Liver (tissue), 9 donors: ENCODE data around the gene MYO18A. TPM values are rescaled to one million over a fixed set of nuclear protein-coding genes. Genes with fewer than 3 reads are reported as not detected.

Source experiments
- DNase-seq: peaks from one replicate; pipeline ENCODE4 v3.0.0-alpha.2; 2017; ENCODE audit warnings: low spot score
- H3K27ac ChIP-seq, 2 donors: one replicate each; pipeline ENCODE4 v1.7.0; 2013; ENCODE audit warnings: inconsistent platforms in 2 of 2, low read length in 2 of 2, control low read depth in 1 of 2, low read depth in 1 of 2, mild to moderate bottlenecking in 1 of 2
- H3K27me3 ChIP-seq, 4 donors: one replicate each; pipeline versions ENCODE4 v1.6.1 to v1.7.0; 2013; ENCODE audit warnings: low read length in 3 of 4, inconsistent platforms in 1 of 4, mild to moderate bottlenecking in 1 of 4, moderate library complexity in 1 of 4; ENCODE audit not compliant: control insufficient read depth in 4 of 4, insufficient read depth in 4 of 4
- H3K36me3 ChIP-seq, 4 donors: one replicate each; pipeline versions ENCODE4 v1.6.1 to v1.7.0; 2013; ENCODE audit warnings: low read length in 3 of 4, mild to moderate bottlenecking in 3 of 4, low read depth in 1 of 4, moderate library complexity in 1 of 4; ENCODE audit not compliant: control insufficient read depth in 4 of 4, insufficient read depth in 3 of 4
- H3K4me1 ChIP-seq, 4 donors: one replicate each; pipeline versions ENCODE4 v1.6.1 to v1.7.0; 2013; ENCODE audit warnings: low read length in 3 of 4, mild to moderate bottlenecking in 3 of 4, moderate library complexity in 1 of 4; ENCODE audit not compliant: control insufficient read depth in 4 of 4, insufficient read depth in 4 of 4
- H3K4me3 ChIP-seq, 3 donors: one replicate each; pipeline versions ENCODE4 v1.6.1 to v1.7.0; 2013; ENCODE audit warnings: low read length in 3 of 3, control low read depth in 1 of 3, low read depth in 1 of 3, mild to moderate bottlenecking in 1 of 3
- H3K9ac ChIP-seq, 2 donors: one replicate each; pipeline ENCODE4 v1.7.0; 2013; ENCODE audit warnings: low read length in 2 of 2, mild to moderate bottlenecking in 2 of 2, moderate library complexity in 2 of 2, control low read depth in 1 of 2, low read depth in 1 of 2
- H3K9me3 ChIP-seq, 4 donors: one replicate each; pipeline versions ENCODE4 v1.6.1 to v1.7.0; 2013; ENCODE audit warnings: low read length in 3 of 4; ENCODE audit not compliant: control insufficient read depth in 4 of 4
- ATF3 ChIP-seq: IDR thresholded peaks from 2 replicates; pipeline ENCODE4 v1.6.1; 2016; ENCODE audit warnings: antibody characterized with exemption
- CTCF ChIP-seq: fragments of 150-350 bp; IDR thresholded peaks from 2 replicates; pipeline ENCODE4 v1.5.1; 2017; ENCODE audit warnings: improper control_type of control experiment, low read depth, low read length; ENCODE audit not compliant: missing input control
- FOXA1 ChIP-seq: IDR thresholded peaks from 2 replicates; pipeline ENCODE4 v1.6.1; 2016; ENCODE audit warnings: antibody characterized with exemption
- GABPA ChIP-seq, 2 donors: IDR thresholded peaks in 1 of 2; conservative IDR thresholded peaks in 1 of 2; 2 replicates each; pipeline ENCODE4 v1.6.1; 2016; ENCODE audit warnings: antibody characterized with exemption in 2 of 2, mild to moderate bottlenecking in 1 of 2, moderate library complexity in 1 of 2
- JUND ChIP-seq, 2 donors: IDR thresholded peaks; 2 replicates each; pipeline ENCODE4 v1.6.1; 2016; ENCODE audit warnings: antibody characterized with exemption in 2 of 2
- MAX ChIP-seq: IDR thresholded peaks from 2 replicates; pipeline ENCODE4 v1.6.1; 2016; ENCODE audit warnings: antibody characterized with exemption
- NR2F2 ChIP-seq: IDR thresholded peaks from 2 replicates; pipeline ENCODE4 v1.6.1; 2016; ENCODE audit warnings: antibody characterized with exemption
- RAD21 ChIP-seq, 2 donors: IDR thresholded peaks; 2 replicates each; pipeline ENCODE4 v1.6.1; 2016; ENCODE audit warnings: antibody characterized with exemption in 2 of 2, mild to moderate bottlenecking in 2 of 2
- RXRA ChIP-seq, 2 donors: IDR thresholded peaks; 2 replicates each; pipeline ENCODE4 v1.6.1; 2017 to 2018; ENCODE audit warnings: antibody characterized with exemption in 2 of 2, mild to moderate bottlenecking in 1 of 2
- SP1 ChIP-seq: IDR thresholded peaks from 2 replicates; pipeline ENCODE4 v1.6.1; 2018; ENCODE audit warnings: antibody characterized with exemption, mild to moderate bottlenecking
- YY1 ChIP-seq: IDR thresholded peaks from 2 replicates; pipeline ENCODE4 v1.6.1; 2016; ENCODE audit warnings: antibody characterized with exemption, mild to moderate bottlenecking
- ZBTB33 ChIP-seq: IDR thresholded peaks from 2 replicates; pipeline ENCODE4 v1.6.1; 2016; ENCODE audit warnings: antibody characterized with exemption
- WGBS: extraction: QIAGEN DNeasy Blood & Tissue Kit; methylation state at CpG from one replicate; pipeline ENCODE4 v1.1.7; 2013; 5-methylcytosine and 5-hydroxymethylcytosine counted together
- polyA plus RNA-seq, 2 donors: library from polyadenylated mRNA; stranded (reverse) in 1 of 2; unstranded in 1 of 2; fragments of 200-250 nt in 1 of 2; fragments of >200 nt in 1 of 2; fragmentation: Nextera tagmentation in 1 of 2; extraction: Ambion mirVana in 1 of 2; gene quantifications; one replicate each; pipeline versions ENCODE4 v1.2.1 to v1.2.3, GENCODE V29; 2013 to 2015
- total RNA-seq, 2 donors: library from RNA; depleted of rRNA; stranded (reverse); fragments of >200 nt; gene quantifications; one replicate each; pipeline ENCODE4 v1.2.3, GENCODE V29; 2014
- donor health status: healthy.
- donor health status: healthy.
- donor health status: healthy.
- donor health status: healthy.
- donor health status: healthy.

MYO18A gene
- total and polyA plus RNA-seq, 4 donors = 26.3 to 81.6 (median 37.3) TPM

DNA sequence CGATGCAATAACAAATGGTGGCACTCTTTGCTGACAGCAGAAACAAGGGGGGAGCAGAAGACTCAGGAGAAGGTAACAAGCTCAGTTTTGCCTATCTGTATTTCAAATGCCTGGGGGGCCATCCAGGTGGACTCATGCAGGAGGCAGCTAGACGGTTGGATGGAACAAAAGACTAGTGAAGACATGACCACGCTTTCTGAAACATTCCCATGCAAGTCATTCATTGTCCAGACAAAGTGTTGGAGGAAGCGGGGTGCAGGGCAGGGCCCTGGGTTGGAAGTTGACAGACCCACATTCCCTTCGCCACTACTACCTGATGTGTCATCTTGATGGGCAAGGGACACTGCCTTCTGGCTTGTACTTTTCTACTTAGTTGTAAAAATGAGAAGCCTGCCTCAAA, 36.7 kb upstream of the MYO18A start:
- H3K27me3 ChIP-seq = no peaks in the 10 kb centered on the region
- 95% methylated on average over 5 of the region's 5 CpGs for WGBS
- H3K9me3 ChIP-seq = no peaks in the 10 kb centered on the region
- no peak for DNase-seq
- no peak overlapping the region for H3K27ac ChIP-seq
- H3K4me1 ChIP-seq = peaks cover 0 to 8% (median 7%) of the 10 kb centered on the region in 4 donors
- TF ChIP-seq FOXA1 (no peak), JUND (IDR thresholded peaks at IDR 0.05) (no peak), NR2F2 (no peak), ATF3 (no peak)
- no peak overlapping the region for H3K9ac ChIP-seq
- H3K4me3 ChIP-seq = no peak overlapping the region
- H3K36me3 ChIP-seq = no peaks in the 10 kb centered on the region

GRCh38 chr17:29216181-29216580, 36.0 kb upstream of the MYO18A start:
- TF ChIP-seq SP1 = no peak
- TF ChIP-seq CTCF = no peak
- no peak for TF ChIP-seq YY1
- peaks cover 0 to 8% (median 7%) of the 10 kb centered on the region in 4 donors for H3K4me1 ChIP-seq
- WGBS = 77% methylated on average over 6 of the region's 6 CpGs
- H3K9me3 ChIP-seq = no peaks in the 10 kb centered on the region
- DNase-seq = no peak
- H3K9ac ChIP-seq = no peak overlapping the region
- H3K27me3 ChIP-seq = no peaks in the 10 kb centered on the region
- H3K4me3 ChIP-seq = no peak overlapping the region
- H3K27ac ChIP-seq = no peak overlapping the region
- no peaks in the 10 kb centered on the region for H3K36me3 ChIP-seq

- no peak for DNase-seq
- no peak overlapping the region for H3K27ac ChIP-seq
- no peak overlapping the region for H3K4me3 ChIP-seq
These were observed 35.5 kb upstream of the MYO18A start for GRCh38 chr17:29215717-29216116.

More at GRCh38 chr17:29215717-29216116, 35.5 kb upstream of the MYO18A start:
- no peak overlapping the region for H3K9ac ChIP-seq
- TF ChIP-seq SP1 (no peak), FOXA1 (no peak), JUND (IDR thresholded peaks at IDR 0.05) (no peak), MAX (no peak), YY1 (no peak), ZBTB33 (no peak), ATF3 (no peak), NR2F2 (no peak), GABPA (IDR thresholded peaks at IDR 0.05 in 1 of 2, conservative IDR thresholded peaks at IDR 0.05 in 1 of 2) (no peak), RXRA (IDR thresholded peaks at IDR 0.05) (no peak), RAD21 (IDR thresholded peaks at IDR 0.05) (no peak), CTCF (no peak)
- WGBS = 83% methylated on average over 4 of the region's 4 CpGs
- no peaks in the 10 kb centered on the region for H3K36me3 ChIP-seq
- no peaks in the 10 kb centered on the region for H3K27me3 ChIP-seq
- peaks cover 0 to 8% (median 7%) of the 10 kb centered on the region in 4 donors for H3K4me1 ChIP-seq
- no peaks in the 10 kb centered on the region for H3K9me3 ChIP-seq
